ENCODE results near the gene MBNL2. TPM values are rescaled to one million over a fixed set of nuclear protein-coding genes. Genes with fewer than 3 reads are reported as not detected.

Gene MBNL2
- total RNA-seq, 1 experiment from 2014 or later, result 0.17 TPM

DNA sequence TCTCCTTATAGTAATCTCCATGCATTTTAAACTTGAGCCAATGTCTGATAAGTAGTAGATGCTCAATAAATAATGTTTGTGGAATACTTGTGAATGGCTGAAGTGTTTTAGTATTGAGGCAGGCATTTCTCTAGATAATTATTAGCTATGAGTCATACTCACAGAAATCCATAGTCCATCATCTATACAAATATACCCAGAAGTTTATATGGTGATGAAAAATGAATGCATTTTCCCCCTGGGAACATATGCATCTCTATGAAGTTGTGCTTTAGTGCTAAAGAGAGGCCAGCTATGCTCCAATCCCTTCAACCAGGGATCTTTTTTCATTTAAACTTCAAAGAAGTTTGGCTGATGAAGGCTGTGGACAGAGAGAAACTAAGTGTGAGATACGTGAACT lies 17.2 kb downstream of the MBNL2 start:
- H3K4ac ChIP-seq (ENCODE audit: low read depth, low read length), result no peak overlapping the region
- H2AFZ ChIP-seq (ENCODE audit: low read length), result no peak overlapping the region
- no peak overlapping the region for H4K8ac ChIP-seq (replicated peaks; ENCODE audit: insufficient read length, low read depth, low read length)
- H3K18ac ChIP-seq (ENCODE audit: insufficient read length, low read depth, low read length), result no peak overlapping the region
- no peak overlapping the region for H3K23ac ChIP-seq (ENCODE audit: insufficient read length, low read depth, low read length)
- H3K23me2 ChIP-seq (ENCODE audit: insufficient read length, low read depth, low read length, poor library complexity, severe bottlenecking), result no peaks in the 10 kb centered on the region
- H3K4me1 Mint-ChIP-seq, result peaks cover 28 to 36% of the 10 kb centered on the region in 2 experiments
- no peaks in the 10 kb centered on the region for H3K9me3 Mint-ChIP-seq
- TF ChIP-seq, protein P1, sequence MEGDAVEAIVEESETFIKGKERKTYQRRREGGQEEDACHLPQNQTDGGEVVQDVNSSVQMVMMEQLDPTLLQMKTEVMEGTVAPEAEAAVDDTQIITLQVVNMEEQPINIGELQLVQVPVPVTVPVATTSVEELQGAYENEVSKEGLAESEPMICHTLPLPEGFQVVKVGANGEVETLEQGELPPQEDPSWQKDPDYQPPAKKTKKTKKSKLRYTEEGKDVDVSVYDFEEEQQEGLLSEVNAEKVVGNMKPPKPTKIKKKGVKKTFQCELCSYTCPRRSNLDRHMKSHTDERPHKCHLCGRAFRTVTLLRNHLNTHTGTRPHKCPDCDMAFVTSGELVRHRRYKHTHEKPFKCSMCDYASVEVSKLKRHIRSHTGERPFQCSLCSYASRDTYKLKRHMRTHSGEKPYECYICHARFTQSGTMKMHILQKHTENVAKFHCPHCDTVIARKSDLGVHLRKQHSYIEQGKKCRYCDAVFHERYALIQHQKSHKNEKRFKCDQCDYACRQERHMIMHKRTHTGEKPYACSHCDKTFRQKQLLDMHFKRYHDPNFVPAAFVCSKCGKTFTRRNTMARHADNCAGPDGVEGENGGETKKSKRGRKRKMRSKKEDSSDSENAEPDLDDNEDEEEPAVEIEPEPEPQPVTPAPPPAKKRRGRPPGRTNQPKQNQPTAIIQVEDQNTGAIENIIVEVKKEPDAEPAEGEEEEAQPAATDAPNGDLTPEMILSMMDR (conservative IDR thresholded peaks at IDR 0.05), result no peak
- H3K79me2 ChIP-seq (ENCODE audit: insufficient read depth, low read length), result no peaks in the 10 kb centered on the region
- no peak overlapping the region for H3K27ac ChIP-seq (ENCODE audit: insufficient read length, low read depth, low read length)
- H3K79me1 ChIP-seq (ENCODE audit: insufficient read depth, low read depth, low read length, poor library complexity, severe bottlenecking), result no peaks in the 10 kb centered on the region
- H2BK12ac ChIP-seq (ENCODE audit: insufficient read length, low read depth, low read length), result no peak overlapping the region
- H3K27me3 ChIP-seq (ENCODE audit: insufficient read depth, low read length), result peaks cover 6% of the 10 kb centered on the region; the same call in 1 of the 2 replicates
- no peak overlapping the region for H3K27ac Mint-ChIP-seq
- no peak overlapping the region for H4K5ac ChIP-seq (ENCODE audit: insufficient read length, low read depth, low read length)
- no peak overlapping the region for H3K4me3 Mint-ChIP-seq
- no peaks in the 10 kb centered on the region for H4K20me1 ChIP-seq (ENCODE audit: control insufficient read depth, insufficient read depth, insufficient read length)
- DNase-seq, result no peak
- no peak overlapping the region for H2AK5ac ChIP-seq (ENCODE audit: insufficient read length, low read length)
- no peaks in the 10 kb centered on the region for H3K9me3 ChIP-seq (ENCODE audit: control insufficient read depth, low read depth, low read length)
- no peak overlapping the region for H2BK5ac ChIP-seq (ENCODE audit: insufficient read length, low read length)
- WGBS (ENCODE audit: extremely low coverage, insufficient read length, low lambda C conversion rate), result no CpG with 5 or more reads among the region's 1 CpG
- peaks cover 11% of the 10 kb centered on the region; the same call in 1 of the 2 replicates for H3K4me1 ChIP-seq (ENCODE audit: insufficient read depth, low read length)
- no peak overlapping the region for H3K4me2 ChIP-seq (ENCODE audit: insufficient read depth, insufficient read length, low read length)
- no peak overlapping the region for H2BK120ac ChIP-seq (ENCODE audit: low read depth, low read length, poor library complexity, severe bottlenecking)
- H3K27me3 Mint-ChIP-seq (ENCODE audit: low read depth), result peaks cover 97% of the 10 kb centered on the region
- H4K91ac ChIP-seq (ENCODE audit: insufficient read length, low read depth, low read length), result no peak overlapping the region
- H2BK20ac ChIP-seq (ENCODE audit: low read depth, low read length, poor library complexity, severe bottlenecking), result no peak overlapping the region
- no peaks in the 10 kb centered on the region for H3K36me3 Mint-ChIP-seq (ENCODE audit: insufficient read depth in 1 of 3, low read depth in 3 of 3)
- no peak overlapping the region for H3K56ac ChIP-seq (ENCODE audit: insufficient read length, low read depth, low read length)
- no peak overlapping the region for H3T11ph ChIP-seq (ENCODE audit: low read length)
- H3K9ac ChIP-seq (ENCODE audit: extremely low read depth, insufficient read length, low read length), result no peak overlapping the region
- no peak overlapping the region for H3K14ac ChIP-seq (ENCODE audit: insufficient read depth, low read length)
- H2BK15ac ChIP-seq (ENCODE audit: low read depth, low read length), result no peak overlapping the region

All from H9 (cell line).